ENCODE results near the gene SPEF1.

DNA sequence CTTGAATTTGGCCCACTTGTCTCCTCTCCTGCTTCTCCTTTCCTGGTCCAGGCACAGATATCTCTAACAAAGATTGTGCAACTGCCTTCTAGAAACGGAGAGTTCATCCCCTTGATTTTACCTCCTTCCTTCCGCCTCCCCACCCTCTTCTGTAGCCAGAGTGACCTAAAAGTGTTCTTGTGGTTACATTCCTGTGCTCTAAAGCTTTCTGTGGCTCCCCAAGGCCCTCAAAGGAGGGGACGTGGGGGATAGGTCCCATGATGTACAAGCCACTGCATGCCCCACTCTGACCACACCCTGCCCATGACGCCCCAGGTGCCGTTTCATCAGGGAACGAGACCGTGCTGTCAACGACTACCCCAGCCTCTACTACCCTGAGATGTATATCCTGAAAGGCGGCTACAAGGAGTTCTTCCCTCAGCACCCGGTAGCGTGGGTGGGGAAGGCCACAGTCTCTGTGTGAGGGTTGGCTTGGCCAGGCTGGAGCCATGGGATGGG is 23.1 kb upstream of the SPEF1 start:
- TF ChIP-seq CTCF (IDR thresholded peaks at IDR 0.05; ENCODE audit: poor library complexity): no peak
- no peak for TF ChIP-seq EZH2phosphoT487 (IDR thresholded peaks at IDR 0.05; ENCODE audit: low read depth, severe bottlenecking, unreplicated experiment)
- TF ChIP-seq EZH2 (IDR thresholded peaks at IDR 0.05; ENCODE audit: borderline replicate concordance): no peak
